T-helper 22 cell (primary cell): ENCODE results near the gene GPC6.

Experiments
- DNase-seq: peaks from one replicate; pipeline ENCODE4 v3.0.0-alpha.2; 2020; ENCODE audit warnings: low read depth

Gene GPC6

GRCh38 chr13:93505104-93505952 lies 278.7 kb downstream of the GPC6 start:
- DNase-seq, result no peak

DNA sequence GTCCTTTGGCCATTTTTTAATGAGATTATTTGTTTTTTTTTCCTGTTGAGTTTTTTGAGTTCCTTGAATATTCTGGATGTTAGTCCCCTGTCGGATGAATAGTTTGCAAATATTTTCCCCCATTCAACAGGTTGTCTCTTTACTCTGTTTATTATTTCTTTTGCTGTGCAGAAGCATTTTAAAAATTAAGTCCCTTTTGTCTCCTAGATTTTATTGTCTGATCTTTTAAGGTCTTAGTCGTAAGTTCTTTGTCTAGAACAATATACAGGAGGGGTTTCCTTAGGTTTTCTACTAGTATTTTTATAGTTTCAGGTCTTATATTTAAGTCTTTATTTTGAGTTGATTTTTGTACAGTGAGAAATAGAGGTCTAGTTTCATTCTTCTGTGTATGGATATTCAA lies 284.4 kb downstream of the GPC6 start:
- no peak for DNase-seq

GRCh38 chr13:93515267-93515666 lies 288.7 kb downstream of the GPC6 start:
- DNase-seq, result no peak

DNA sequence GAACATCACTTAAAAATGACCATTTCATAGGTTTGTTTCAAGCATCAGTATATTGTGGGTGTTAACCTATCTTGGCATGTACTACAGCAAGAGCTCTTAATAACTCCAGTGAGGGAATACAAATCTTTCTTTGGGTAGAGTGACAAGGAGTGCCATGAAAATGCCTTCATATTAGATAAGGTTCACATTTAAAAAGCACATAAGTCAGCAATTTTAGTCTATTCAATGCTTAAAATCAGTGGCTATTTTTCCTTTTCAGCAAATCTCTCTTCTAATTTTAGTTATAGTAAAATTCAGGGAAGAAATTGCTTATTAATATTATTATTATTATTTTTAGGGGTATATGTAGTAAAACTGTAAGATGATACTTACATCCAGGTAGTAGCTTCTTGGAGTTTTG lies 291.1 kb downstream of the GPC6 start:
- no peak for DNase-seq

GRCh38 chr13:93521307-93521706 lies 294.7 kb downstream of the GPC6 start:
- DNase-seq, result no peak

GRCh38 chr13:93522501-93522900 lies 295.9 kb downstream of the GPC6 start:
- DNase-seq, result no peak

- no peak for DNase-seq
Measured at GRCh38 chr13:93525087-93525486, 298.5 kb downstream of the GPC6 start.

DNA sequence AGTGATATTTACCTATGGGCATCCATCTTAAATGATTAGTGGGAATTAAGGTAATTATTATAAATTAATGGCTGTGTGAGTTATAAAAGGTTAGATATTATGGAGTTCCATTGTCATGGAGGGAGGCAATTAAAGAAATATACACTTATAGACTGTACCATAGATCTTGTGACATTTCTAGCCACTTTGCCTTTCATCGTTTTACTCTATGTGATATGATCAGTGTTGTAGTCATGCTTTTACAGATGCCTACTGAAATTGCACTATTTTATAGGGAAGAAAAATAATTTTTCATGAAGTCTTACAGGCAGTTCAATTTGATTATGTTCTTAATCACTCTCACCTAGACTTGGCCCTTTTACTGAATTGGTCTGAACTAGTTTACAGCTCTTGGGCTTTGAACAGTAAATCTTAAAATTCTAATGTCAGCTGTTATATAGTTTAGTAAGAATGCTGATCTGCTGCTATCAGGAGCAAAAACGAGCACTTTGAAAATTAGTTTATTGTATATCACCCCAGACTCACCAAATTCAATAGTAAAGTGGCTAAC lies 301.2 kb downstream of the GPC6 start:
- no peak for DNase-seq

DNA sequence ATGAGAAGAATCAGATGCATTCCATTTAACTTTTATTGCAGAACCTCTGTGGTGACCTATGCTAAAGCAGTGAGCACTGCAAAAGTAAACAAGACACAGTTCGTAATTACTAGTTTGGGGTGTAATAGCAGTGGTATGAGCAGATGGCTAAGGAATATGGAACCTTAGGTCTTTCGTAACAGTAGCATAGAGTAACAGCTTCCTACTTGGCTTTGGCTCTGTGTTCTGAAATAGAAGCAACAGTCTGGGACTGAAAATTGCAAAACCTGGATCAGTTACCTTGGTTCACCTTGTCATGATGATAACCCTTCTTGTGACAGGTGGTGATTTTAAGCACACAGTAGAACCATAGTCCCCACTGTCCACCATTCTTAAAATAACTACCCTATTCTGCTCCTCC lies 303.4 kb downstream of the GPC6 start:
- DNase-seq, result no peak

- no peak for DNase-seq
Measured at GRCh38 chr13:93534181-93534700, 307.6 kb downstream of the GPC6 start.

DNA sequence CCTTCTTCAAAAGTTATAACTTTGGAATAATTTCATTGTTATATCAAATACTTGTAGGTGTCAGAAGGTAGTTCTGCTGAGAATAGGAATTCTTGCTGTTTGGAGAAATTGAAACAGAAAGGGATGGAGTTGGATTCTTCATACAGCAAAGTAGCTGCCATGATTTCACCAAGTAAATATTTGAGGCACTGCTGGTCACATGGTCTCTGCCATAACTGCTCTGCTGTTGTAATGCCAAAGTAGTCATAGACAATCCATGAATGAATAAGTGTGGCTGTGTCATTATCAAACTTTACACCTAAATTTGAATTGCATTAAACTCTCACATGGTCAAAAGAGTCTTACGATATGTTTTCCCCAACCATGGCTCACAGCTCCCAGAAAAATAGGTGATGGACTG lies 308.6 kb downstream of the GPC6 start:
- DNase-seq, result no peak

- DNase-seq, result no peak
Measured at GRCh38 chr13:93539914-93540313, 313.3 kb downstream of the GPC6 start.

DNA sequence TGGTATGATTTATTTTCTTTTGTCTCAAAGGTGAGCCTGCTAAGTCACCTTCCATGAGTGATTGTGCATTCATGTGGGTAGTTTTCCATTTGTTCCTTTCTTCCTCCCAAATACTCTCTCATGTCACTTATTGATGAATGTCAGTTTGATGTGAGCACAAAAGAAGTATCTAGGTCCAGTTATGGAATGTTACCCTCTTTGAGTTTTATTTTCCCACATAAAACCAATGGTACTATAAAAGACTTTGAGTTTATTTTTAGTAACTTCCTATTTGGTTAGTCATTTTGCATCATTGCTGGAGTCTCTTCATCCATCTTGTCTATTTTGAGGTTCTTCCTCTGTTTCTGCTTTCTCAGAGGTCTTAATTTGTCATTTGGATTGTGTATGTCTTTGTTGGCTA lies 321.3 kb downstream of the GPC6 start:
- no peak for DNase-seq

DNA sequence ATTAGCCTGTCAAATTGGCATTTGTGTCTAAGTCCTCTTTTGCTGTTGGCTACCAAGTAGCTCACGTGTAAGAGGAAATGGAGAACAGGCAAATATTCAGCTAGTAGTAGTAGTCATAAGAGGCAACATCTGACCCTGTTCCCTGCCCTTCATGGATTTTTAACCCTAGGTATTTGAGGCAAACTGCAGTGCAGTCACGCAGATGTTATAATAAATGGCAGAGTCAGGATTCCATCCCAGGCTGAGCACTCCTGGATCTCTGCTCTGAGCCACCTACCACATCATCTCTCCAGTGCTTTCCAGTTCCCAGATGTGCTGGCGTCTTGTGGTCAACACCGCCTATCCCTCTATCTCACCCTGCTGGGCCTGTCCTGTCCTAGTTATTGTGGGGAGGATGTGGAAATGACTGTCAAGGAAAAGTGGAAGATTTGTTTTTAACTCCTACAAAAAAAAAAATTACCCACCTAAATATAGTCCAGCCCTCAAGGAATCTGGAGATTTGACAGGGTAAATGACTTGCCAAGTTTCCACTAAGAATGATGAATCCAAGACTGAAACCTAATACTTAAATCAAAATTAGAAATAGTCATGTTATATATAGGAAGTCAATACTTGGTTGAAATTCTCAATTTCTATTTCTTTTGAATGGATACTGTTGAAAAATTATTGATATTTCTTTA lies 322.9 kb downstream of the GPC6 start:
- no peak for DNase-seq

- no peak for DNase-seq
Measured at GRCh38 chr13:93550236-93550635, 323.6 kb downstream of the GPC6 start.

DNA sequence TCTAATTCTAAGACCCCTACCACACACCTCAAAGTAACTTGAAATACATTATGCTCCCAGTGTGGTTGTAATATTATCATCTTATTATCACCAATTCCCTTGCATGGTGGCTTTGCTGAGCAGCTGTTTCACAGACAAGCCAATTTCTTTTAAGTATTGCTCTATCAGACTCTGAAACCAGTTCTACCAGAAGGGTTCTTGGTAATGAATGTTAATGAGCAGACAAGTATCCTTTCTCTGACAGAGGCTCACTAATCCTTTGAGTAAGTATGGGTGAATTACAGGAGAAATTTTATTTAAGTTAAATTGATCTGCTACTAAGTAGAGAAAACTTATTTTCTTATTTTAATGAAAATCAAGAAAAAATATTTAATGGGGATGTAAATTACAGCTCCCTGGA lies 326.0 kb downstream of the GPC6 start:
- DNase-seq, result no peak

DNA sequence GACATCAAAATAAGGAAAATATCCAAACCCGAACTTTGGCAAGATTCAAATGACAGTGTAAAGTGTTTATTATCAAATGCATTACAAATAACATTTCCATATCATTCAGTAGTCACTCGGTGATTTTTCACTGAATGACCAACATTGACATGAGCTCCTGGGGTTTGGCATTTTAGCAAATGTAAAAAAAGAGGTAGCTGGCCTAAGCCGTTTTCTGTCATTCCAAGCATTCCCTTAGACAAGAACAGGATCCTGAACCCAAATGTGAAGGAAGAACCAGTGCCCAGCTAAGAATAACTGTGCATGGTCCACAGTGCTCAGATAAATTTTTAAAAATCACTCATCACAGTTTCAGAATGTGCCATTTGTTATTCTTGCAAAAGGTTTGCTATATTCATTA lies 327.9 kb downstream of the GPC6 start:
- no peak for DNase-seq

GRCh38 chr13:93558637-93559036 lies 332.0 kb downstream of the GPC6 start:
- no peak for DNase-seq

DNA sequence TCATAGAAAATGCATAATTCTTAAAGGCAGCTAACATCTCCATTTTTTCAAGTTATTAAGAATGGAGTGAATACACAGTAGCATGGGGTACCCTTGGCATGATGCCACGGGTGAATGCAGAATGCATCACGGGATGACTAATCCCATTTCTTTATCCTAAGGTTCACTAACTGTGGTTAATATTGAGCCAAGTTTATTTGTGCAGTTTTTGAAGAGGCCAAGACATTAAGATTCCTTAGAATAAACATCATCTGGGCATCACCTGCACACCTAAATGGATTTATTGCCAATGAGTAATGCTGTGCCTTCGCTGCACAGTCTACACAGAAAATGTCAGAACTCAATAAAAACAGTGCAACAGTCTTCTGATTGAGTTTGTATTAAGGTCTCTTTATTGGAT lies 333.1 kb downstream of the GPC6 start:
- DNase-seq, result no peak

DNA sequence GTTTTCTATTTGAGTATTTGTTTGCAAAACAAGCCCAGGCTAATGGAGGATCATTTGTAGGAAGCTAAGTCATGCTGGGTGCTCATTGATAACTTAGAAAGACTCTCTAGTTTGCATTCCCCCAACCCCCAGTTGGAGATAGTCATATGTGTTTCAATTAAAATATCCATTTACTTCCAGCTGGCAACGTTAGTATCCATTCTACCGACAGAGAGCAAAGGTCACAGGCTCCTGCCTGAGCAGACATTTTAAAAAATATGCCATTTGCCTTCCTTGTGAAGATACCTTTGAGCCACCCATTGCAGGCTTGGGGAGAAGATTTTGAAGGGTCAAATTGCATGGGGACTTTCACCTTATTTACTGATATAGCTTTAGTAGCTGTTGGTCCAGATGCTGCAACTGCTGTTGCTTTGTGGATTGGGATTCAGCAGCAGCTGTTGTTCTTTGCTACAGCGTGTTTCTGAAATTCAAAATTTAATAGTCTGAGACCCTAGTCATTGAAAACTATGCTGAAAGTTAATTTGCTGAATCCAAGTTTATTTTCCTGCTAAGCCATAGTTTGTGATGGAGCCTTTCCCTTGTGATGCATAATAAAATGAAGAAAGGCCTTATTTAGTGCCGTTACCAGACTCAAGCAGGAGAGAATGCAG lies 335.1 kb downstream of the GPC6 start:
- DNase-seq, result no peak

- DNase-seq, result no peak
Measured at GRCh38 chr13:93562676-93563075, 336.1 kb downstream of the GPC6 start.

DNA sequence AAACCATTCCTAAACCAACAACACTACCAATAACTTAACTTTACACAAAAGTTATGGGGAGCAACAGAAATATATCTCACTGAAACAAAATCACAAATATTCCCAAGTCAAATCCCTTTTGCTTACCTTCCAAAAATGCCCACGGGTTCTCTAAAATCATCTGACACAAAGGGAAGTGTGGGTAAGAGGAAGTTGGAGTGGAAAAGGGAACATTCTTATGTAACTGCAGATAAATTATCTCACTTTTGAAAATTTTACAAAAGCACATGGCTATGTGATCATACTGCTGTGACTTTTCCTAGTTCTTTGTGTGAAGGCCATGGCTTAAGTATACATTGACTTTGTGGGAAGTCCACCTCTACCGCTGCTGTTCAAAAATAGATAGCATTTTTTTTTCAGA lies 350.5 kb downstream of the GPC6 start:
- DNase-seq, result no peak

- DNase-seq, result no peak
Measured at GRCh38 chr13:93589788-93590187, 363.2 kb downstream of the GPC6 start.
